IPS DF 19.7 (cell line): ENCODE results near the gene TMEM248.
A peak's percentile ranks its signal among the peaks of the same experiment; 100 is the strongest.
"Not testable (repeated sequence)": the region's sequence is repeated elsewhere in the genome, so short reads cannot be mapped to it uniquely, and the experiment has no call there.

Experiments
- DNase-seq: peaks from one replicate; pipeline ENCODE4 v3.0.0-alpha.2; 2013; ENCODE audit warnings: low read depth, low spot score

Gene TMEM248

DNA sequence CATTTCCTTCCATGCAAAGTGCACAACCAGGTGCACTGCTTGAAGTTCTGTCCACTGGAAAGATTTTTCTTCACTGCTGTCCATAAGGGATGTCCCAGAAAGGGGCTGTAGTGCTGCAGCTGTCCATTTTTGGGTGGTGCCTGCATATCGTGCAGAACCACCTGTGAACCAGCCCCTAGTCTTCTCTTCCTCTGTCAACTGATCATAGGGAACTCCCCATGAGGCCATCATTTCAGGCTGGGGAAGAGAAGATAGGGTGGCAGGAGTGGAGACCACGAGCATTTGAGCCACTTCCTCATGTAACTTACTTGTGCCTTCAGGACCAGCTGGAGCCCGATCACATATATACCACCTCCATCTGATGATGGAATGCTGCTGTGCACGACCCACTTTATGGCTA, 12.4 kb upstream of the TMEM248 start:
- not testable (repeated sequence) for DNase-seq

DNA sequence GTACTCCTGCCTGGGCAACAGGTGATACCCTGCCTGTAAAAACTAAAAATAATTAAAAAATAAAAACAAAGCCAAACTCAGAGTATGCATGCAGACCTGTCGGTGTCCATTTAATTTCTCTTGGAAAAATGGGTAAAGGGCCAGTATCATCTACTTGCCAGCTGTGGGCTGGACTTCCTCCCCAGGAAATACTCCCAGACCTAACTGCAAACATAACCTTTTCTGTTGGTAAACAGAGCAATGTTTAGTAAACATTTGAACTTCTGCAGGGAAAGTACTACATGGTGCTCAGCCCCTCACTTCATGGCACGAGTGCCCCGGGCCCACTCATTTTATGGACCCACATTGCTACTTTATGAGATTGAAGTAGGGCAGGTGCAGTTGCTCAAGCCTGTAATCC, 10.2 kb upstream of the TMEM248 start:
- no peak for DNase-seq

DNA sequence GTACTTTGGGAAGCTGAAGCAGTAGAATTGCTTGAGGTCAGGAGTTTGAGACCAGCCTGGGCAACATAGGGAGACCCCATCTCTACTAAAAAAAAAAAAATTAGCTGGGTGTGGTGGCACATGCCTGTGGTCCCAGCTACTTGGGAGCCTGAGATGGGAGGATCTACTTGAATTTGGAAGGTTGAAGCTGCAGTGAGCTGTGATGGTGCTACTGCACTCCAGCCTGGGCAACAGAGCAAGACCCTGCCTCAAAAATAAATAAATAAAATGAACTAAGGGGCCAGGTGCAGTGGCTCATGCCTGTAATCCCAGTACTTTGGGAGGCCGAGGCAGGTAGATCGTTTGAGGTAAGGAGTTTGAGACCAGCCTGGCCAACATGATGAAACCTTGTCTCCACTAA, 9.8 kb upstream of the TMEM248 start:
- not testable (repeated sequence) for DNase-seq

DNA sequence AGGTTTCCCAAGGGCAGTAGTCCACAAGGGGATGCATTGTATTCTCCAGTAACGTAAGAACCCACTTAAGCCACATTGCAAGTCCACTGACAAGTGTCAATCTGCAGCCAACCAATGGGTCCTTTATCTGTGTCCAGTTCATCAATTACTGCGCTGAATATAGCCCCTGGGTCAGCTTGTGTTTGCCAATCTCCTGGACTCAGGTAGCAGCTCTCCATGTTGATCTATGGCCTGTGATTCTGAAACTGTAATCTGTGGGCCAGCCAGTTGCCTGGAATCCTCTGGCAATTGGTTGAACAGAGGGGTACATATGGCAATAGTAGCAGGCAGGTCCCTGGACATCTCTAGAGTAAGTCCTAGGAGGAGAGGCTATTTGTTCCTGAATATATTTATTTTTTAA, 8.8 kb upstream of the TMEM248 start:
- no peak for DNase-seq

DNA sequence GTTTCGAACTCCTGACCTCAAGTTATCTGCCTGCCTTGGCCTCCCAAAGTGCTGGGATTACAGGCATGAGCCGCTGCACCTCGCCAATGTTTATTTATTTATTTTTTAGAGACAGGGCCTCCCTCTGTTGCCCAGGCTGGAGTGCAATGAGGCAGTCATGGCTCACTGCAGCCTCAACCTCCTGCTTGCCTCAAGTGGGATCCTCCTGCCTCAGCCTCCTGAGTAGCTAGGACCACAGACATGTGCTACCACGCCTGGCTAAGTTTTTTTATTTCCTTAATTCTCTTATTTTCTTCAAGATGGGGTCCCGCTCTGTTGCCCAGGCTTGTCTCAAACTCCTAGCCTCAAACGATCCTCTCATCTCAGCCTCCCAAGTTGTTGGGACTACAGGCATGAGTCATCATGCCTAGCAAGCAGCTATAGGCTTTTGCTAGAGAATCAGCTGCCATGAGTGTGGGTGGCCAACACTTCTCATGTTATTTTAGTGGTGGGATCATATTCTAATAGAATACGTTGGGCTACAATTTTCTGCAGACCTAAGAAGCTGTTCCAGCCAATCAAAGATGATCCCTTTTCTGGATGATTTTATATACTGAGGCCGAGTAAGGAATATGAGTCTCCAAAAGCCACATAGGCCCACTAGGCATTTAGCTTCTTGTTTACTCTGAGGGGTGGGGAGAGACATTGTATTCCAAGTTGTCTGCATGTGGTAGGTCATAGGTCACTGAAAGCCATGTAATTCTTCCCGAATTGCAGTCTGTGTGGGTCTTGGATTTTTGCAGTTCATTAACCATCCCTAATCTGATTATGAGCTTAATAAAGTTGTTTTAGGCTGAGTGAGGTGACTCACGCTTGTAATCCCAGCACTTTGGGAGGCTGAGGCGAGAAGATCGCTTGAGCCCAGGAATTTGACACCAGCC, 7.6 kb upstream of the TMEM248 start:
- no peak for DNase-seq

DNA sequence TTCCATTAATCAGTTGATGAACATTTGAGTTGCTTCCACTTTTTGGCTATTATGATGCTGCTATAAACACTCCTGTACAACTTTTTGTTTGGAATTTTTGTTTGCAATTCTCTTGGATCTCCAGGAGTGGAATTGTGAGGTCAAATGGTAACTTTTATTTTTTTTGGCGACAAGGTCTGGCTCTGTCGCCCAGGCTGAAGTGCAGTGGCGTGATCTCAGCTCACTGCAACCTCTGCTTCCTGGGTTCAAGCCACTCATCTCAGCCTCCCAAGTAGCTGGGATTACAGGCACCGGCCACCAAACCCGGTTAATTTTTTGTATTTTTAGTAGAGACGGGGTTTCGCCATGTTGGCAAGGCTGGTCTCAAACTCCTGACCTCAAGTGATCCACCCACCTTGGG, 3.1 kb upstream of the TMEM248 start:
- not testable (repeated sequence) for DNase-seq

DNA sequence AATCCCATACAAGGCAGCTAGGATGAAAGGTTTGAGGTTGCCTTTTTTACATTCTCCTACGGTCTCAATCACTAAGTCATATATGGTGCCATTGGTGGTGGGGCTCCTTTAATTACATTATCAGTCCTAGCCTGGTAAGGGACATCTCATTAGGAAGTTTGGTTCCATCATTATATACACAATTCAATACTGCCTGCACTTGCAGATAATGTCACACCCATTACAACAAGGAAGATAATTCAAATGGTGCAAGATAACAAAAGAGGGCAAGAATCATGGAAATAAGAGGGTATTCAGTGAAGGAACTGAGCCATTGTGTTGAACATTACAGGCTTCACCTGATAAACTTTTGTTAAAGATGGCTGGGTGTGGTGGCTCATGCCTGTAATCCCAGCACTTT, 1.7 kb upstream of the TMEM248 start:
- DNase-seq, result no peak

DNA sequence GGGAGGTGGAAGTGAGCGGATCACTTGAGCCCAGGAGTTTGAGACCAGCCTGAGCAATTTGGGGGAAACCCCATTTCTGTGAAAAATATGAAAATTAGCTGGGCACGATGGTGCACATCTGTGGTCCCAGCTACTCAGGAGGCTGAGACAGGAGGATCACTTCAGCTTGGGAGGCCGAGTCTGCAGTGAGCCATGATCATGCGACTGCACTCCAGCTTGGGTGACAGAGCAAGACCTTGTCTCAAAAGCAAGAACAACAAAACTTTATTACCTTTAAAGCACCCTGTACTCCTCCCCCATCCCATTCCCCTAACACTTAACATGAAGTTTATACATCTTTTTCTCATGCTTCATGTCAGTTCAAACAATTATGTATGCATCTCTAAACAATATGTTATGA, 1.3 kb upstream of the TMEM248 start:
- no peak for DNase-seq

DNA sequence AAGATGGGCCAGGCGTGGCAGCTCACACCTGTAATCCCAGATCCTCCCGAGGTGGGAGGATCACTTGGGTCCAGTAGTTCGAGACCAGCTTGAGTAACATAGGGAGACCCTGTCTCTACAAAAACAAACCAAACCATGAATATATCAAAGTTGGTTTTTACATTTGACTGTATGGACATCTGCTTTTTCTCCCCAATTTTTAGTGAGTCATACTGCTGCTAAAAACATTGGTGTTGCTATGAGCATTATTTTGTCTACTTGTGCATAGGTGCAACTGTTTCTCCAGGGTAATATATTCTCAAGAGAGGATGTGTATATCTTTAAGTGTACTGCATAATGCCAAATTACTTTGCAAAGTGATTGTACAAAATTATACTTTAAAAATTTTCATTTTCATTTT, 769 bp upstream of the TMEM248 start:
- no peak for DNase-seq

DNA sequence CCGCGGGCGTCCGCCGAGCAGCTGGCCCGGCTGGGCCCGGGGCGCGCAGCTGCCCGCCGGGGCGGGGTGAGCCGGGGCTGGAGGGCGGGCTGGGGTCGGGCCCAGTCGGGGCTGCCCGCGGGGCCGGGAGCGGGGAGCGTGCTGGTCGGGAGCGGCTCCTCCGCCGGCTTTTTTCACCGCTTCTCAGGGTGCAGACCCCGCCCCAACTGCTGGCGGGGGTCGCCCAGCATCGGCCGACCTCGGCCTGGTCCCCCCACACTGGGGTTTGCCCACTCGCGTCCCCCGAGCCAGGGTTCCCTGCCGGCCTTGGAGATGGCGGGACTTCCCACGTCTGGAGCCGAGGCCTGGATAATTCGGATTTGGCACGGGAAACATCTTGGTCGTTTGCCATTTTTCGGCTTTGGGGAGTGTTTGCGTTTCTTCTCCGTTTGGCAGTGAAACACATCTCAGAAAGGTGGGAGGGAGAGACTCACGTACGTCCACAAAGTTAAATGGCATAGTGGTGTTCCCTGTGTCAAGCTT, 432 bp downstream of the TMEM248 start:
- no peak for DNase-seq

DNA sequence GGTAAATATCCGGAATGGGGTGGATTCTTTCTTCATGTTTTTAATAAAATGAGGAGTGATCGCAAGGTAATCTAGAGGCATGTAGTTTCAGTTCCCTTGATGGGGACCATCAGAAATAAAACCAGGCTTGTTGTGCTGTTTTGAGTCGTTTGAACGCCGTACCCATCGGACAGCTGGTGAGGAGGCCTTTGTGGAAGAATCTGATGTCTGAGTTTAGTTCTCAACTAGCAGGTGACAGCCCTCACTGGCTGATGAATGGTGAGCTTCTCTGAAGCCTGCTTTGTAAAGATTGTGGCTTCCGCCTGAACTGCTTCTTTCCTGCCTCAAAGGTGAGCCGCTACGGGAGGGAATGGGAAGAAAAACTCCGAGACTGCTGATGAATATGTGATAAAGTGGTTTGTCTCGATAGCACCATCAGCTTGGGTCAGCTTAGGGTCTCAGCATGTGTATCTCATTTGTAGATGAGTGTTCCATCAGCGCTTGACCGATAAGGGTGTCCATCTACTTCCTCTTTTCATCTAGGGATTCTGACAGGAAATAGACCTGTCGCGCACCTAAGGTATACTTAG, 977 bp downstream of the TMEM248 start:
- no peak for DNase-seq

DNA sequence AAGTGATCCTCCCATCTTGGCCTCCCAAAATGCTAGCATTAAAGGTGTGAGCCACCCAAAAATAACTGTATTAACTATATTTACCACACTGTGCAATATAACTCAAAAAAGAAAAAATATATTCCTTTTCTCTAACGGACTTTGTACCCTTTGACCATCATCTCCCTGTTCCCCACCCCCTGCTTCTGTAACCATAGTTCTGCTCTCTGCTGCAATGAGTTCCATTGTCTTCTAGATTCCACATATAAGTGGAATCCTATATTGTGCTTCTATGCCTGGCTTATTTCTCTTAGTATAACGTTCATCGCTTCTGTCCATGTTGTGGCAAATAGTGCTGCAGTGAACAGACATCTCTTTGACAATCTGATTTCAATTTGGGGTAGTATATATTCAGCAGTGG, 4.2 kb downstream of the TMEM248 start:
- no peak for DNase-seq

DNA sequence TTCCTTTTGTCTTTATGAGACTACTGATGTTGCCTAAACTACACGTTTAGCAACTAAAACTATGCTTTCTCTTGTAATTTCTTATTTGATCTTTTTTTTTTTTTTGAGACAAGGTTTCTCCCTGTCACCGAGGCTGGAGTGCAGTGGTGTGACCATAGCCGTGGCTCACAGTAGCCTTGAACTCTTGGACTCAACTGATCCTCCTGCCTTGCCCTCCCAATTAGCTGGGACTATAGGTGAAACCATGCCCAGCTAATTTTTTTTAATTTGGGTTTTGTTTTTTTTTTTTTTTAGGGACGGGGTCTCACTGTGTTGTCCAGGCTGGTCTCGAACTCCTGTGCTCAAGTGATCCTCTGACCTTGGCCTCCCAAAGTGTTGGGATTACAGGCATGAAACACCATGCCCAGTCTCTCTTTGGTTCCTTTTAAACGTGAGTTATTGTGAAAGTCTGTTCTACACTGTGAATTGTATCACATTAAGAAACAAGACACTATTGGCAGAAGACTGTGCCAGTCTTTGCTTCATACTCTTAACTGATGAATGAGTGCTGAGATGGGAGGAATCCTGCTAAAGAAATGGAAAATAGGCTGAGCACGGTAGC, 6.4 kb downstream of the TMEM248 start:
- no peak for DNase-seq

DNA sequence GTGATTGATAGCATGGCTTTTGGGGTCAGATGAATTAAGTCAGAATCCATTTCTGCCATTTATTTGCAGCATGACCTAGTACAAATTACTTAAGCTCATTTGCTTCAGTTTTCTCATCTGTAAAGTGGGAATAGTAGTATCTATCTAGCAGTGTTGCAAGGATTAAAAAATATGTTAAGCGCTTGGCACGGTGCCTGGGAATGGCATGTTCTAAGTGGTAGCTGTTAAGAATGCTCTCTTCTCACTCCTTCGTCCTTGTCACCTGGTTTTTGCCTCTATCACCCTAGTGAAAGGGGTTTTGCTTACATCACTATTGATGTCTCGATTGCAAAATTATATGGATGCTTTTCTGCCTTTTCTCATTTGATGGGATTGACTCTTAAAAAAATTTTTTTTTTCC, 7.4 kb downstream of the TMEM248 start:
- no peak for DNase-seq

DNA sequence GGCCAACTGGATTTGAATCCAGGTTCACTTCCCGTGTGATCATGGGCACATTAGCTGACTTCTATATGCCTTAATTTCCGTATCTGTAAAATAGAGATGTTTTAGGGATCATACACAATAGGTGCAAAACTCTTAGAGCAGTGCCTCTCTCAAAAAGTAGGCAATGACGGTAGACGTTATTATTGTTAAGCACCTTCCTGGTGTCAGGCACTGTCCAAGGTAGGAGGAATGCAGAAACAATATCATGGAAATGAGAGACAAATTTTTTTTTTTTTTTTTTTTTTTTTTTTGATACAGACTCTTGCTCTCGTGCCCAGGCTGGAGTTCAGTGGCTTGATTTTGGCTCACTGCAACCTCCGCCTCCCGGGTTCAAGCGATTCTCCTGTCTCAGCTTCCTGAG, 8.1 kb downstream of the TMEM248 start:
- DNase-seq, result no peak

DNA sequence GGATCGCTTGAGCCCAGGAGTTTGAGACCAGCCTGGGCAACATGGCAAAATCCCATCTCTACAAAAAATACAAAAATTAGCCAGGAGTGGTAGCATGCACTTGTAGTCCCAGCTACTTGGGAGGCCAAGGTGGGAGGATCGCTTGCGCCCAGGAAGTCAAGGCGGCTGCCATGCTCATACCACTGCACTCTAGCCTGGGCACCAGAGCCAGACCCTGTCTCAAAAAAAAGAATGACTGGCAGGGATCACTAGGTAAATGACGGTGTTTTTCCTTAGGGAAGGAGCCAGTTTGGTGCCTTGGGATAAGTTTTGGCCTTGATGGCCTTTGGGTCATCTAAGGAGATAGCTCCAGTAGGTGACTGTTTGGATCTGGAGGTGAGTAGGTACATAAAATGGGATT, 8.9 kb downstream of the TMEM248 start:
- no peak for DNase-seq

DNA sequence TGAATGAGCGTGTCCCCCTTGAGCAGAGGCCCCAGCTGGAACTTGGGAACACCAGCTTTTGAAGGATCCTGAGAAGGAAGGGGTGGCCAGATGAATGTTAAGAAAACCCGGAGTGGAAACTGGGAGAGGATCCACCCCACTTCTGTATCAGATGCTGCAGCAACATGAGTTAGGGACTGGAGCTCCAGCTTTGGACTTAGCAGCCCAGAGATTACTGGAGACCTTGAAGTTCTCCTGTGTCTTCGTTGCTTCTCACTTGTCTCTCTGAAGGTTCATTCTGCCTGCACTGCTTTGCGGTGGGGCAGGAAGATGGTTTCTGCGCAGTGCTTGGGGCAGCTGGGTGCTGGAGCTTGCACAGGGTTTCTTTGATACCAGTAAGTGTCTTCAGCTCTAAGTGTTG, 9.3 kb downstream of the TMEM248 start:
- peak; percentile 81 for DNase-seq

DNA sequence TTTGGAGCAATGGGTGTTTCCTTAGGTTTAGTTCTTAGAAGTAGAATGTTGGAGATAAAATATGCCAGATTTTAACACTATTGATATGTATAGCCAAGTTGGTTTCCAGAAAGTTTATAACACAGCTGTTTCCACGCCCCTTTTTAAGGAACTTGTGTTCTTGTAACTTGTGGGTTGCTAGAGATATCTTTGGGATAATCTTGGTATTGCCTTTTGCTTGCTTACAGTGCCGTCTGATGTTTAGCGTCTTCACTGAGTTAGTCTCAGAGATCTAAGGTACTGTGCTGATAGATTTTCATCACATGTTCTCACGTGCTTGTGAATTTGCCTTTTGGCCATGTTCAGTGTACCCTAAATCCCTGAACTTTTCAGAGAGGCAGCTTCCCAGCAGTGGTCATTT, 12.4 kb downstream of the TMEM248 start:
- DNase-seq, result no peak

DNA sequence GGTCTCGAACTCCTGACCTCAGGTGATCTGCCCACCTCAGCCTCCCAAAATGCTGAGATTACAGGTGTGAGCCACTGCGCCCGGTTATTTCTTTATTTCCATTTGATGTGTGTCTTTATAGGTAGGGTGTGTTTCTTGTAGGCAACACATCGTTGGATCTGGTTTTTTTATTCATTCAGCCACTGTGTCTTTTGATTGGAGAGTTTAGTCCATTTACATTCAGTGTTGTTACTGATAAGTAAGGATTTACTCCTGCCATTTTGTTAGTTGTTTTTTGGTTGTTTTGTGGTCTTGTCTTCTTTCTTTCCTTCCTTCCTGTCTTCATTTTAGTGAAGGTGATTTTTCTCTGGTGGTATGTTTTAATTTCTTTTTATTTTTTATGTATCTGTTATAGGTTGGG, 16.9 kb downstream of the TMEM248 start:
- no peak for DNase-seq

DNA sequence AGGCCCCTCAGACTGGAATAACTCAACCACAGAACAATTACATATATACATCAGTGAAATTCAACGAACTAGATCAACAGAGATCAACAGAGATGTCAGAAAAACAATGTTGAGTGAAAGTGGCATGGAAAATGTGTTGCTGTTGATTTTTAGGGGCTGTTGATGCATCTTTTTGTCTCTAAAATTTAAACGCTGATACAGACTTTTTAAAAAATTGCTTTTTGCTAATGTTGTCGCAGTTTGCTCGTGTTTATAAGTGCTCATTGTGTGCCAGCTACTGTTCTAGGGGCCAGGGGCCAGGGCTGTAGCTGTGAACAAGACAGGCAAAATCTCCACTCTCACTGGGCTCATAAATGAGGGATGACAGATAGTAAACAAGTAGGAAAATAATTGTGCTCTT, 18.3 kb downstream of the TMEM248 start:
- DNase-seq, result no peak

DNA sequence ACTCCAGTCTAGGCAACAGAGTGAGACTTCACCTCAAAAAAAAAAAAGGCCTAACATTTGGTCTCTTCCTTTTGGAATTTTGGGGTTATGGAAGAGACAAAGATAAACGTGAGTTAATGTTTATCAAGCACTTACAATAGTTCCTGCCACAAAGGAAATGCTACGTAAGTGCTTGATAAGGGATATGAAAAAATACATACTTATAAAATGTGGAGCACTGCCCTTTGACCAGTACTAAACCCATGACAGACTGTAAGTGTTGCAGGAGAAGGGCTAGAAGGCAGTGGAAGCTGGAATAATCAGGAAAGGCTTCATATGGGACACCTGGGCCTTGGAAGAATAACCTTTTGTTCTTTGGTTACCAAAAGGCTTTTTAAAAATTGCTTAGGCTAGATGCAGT, 25.5 kb downstream of the TMEM248 start:
- no peak for DNase-seq

DNA sequence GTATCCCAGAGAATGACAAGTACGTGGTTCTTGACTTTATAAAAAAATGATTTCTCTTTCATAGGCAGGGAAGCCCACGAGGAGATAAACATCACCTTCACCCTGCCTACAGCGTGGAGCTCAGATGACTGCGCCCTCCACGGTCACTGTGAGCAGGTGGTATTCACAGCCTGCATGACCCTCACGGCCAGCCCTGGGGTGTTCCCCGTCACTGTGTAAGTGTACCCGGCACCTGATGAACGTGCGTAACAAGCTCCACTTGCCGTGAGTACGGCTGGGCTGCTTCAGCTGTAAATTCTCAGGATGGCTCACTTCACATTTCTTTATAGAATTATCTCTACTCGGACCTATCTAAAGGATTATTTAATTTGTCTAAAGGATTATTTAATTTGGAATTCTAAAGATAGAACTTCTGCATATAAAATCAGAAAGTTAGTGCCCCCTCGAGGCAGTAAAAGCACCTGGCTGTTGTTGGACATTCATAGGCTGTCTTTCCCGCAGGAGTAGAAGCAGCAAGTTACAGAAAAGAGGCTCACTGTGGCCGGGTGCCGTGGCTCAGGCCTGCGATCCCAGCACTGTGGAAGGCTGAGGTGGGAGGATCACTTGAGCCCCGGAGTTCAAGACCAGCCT, 27.6 kb downstream of the TMEM248 start:
- DNase-seq, result no peak
